HEK293 (cell line): Measurements from ENCODE around the gene ARF3.

Experiments
- ZBTB11 ChIP-seq: fragments of 450-650 bp; formaldehyde crosslinking; conservative IDR thresholded peaks from 2 replicates; pipeline ENCODE4 v1.5.1; 2016; ENCODE audit warnings: low read depth, missing biosample characterization, missing genetic modification characterization
- ZBTB7A ChIP-seq: fragments of 450-650 bp; formaldehyde crosslinking; IDR thresholded peaks from 2 replicates; pipeline ENCODE4 v1.5.1; 2016; ENCODE audit warnings: low read depth, missing biosample characterization, missing genetic modification characterization

DNA sequence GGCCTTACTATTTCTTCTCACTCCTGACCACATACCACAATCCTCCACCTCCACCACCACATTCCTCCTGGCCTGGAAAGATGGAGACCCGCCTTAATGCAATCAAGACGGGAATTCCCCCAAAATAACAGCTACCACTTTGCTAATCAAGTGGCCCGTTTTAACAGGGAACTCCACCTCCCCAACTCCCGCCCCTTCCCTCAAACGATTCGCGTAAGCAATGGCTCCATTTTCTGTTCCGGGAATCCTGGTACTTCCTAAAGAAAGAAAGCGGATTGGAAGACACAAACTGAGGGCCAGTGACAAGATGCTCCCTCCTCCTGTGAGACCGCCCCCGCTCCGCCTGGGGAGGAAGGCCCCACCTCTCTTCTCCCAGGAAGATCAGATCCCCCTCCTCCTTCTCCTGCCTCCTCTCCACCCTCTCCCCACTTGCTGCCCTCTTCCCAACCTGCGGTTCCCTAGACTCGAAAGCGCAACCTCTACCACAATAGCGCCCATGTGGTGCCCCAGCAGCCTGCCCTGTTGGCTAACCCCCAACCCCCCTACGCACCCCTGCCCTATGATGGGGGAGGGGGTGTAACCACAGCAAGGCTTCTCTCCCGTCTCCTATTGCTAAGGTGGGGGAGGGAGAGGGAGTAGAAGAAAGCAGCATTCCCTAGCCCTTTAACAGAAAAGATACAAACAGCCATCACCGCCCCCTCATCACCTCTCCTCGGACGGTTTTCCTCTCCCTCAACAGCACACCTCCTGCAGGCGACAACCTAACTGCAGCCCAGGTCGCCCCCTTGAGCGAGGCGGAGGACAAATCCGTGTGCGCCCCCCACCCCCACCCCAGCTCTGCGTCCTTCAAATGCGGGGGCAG is 777 bp downstream of the ARF3 start:
- no peak for TF ChIP-seq ZBTB11 (tag by site-specific recombination)
- TF ChIP-seq ZBTB7A, result 0 out of 2 replicates have a peak, but pooled peaks have one; percentile 8
